Colonic mucosa (tissue), 4 donors: ENCODE data around the gene ZRANB3. TPM values are rescaled to one million over a fixed set of nuclear protein-coding genes. Genes with fewer than 3 reads are reported as not detected.
A peak's percentile ranks its signal among the peaks of the same experiment; 100 is the strongest.

Experiments used
- DNase-seq: peaks from one replicate; pipeline ENCODE4 v3.0.0-alpha.2; 2020
- H3K27ac ChIP-seq: fragments of 200-600 bp; one replicate; pipeline ENCODE4 v1.8.0; 2021
- H3K27me3 ChIP-seq: fragments of 200-600 bp; one replicate; pipeline ENCODE4 v1.8.0; 2021
- H3K36me3 ChIP-seq: fragments of 200-600 bp; one replicate; pipeline ENCODE4 v1.8.0; 2021
- H3K4me1 ChIP-seq: fragments of 200-600 bp; one replicate; pipeline ENCODE4 v1.8.0; 2021; ENCODE audit warnings: mild to moderate bottlenecking
- H3K4me3 ChIP-seq: fragments of 200-600 bp; one replicate; pipeline ENCODE4 v1.8.0; 2021
- H3K9ac ChIP-seq, 2 donors: one replicate each; pipeline ENCODE4 v1.7.0; 2013; ENCODE audit warnings: control low read depth in 2 of 2, low read depth in 2 of 2, low read length in 2 of 2
- H3K9me3 ChIP-seq: fragments of 200-600 bp; one replicate; pipeline ENCODE4 v1.8.0; 2021
- CTCF ChIP-seq: fragments of 200-600 bp; IDR thresholded peaks from one replicate; pipeline ENCODE4 v1.8.0; 2022; ENCODE audit warnings: antibody characterized with exemption, mild to moderate bottlenecking
- intact Hi-C: fragments of 100-400 bp; cut with DNase I; formaldehyde crosslinking; loops from one replicate; pipeline ENCODE4 v1.14.1; 2022
- total RNA-seq, 2 donors: library from RNA; stranded (reverse); fragmentation: NEBNext Ultra II Directional in 1 of 2; extraction: Animal tissue kit (Norgen Biotek cat#: 25700) in 1 of 2; gene quantifications; one replicate each; pipeline ENCODE4 v1.2.1, GENCODE V29; 2021
- donor health status: healthy.
- donor health status: DM: no; HTN: no; CAD: no.
- donor health status: DM: no; HTN: no; CAD: no.

Gene ZRANB3
- total RNA-seq, 2 donors from 2014 or later: 2.5 to 7.8 TPM

DNA sequence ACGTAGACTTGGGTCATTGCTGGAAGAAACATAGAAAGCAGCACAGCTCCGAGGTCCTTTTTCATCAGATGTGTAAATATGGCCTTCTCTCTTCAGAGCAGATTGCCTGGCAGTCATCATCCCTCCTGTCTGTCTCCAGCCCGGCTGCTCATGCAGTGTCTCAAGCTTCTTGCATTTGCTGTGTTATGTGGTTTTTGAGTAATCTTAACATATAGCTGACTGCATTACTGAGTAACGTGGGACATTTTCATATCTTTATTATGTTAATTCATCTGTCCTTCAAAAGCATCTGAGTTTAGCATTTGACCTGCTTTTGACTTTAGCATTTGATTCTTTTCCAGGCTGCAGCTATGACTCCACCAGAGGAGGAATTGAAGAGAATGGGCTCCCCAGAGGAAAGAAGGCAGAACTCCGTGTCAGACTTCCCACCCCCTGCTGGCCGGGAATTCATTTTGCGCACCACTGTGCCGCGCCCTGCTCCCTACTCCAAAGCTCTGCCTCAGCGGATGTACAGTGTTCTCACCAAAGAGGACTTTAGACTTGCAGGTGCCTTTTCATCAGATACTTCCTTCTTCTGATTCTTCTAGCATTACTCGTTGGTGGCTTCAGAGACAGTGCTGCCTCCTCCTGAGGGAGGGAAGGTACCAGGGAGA lies 362.7 kb downstream of the ZRANB3 start:
- DNase-seq: peak; percentile 43
- H3K27me3 ChIP-seq: no peaks in the 10 kb centered on the region
- intact Hi-C loops: loop anchor here (10.0 kb wide), 1 partner anchor 606 kb away; no protein-coding TSS in a partner anchor
- no peak for TF ChIP-seq CTCF
- H3K9ac ChIP-seq: no peak overlapping the region
- H3K4me3 ChIP-seq: no peak overlapping the region
- no peaks in the 10 kb centered on the region for H3K9me3 ChIP-seq
- H3K36me3 ChIP-seq: no peaks in the 10 kb centered on the region
- H3K27ac ChIP-seq: no peak overlapping the region
- H3K4me1 ChIP-seq: no peaks in the 10 kb centered on the region

- no peaks in the 10 kb centered on the region for H3K27me3 ChIP-seq
- TF ChIP-seq CTCF: no peak
- intact Hi-C loops: loop anchor here (10.0 kb wide), 1 partner anchor 608 kb away; no protein-coding TSS in a partner anchor
- H3K4me1 ChIP-seq: no peaks in the 10 kb centered on the region
- H3K4me3 ChIP-seq: no peak overlapping the region
- no peak overlapping the region for H3K27ac ChIP-seq
- no peaks in the 10 kb centered on the region for H3K9me3 ChIP-seq
- no peak overlapping the region for H3K9ac ChIP-seq
- H3K36me3 ChIP-seq: no peaks in the 10 kb centered on the region
- no peak for DNase-seq
These were observed 363.7 kb downstream of the ZRANB3 start for GRCh38 chr2:135167273-135167672.

- Histone ChIP-seq H3K27me3 (no peaks in the 10 kb centered on the region), H3K27ac (no peak overlapping the region), H3K36me3 (no peaks in the 10 kb centered on the region), H3K9ac (no peak overlapping the region), H3K4me1 (no peaks in the 10 kb centered on the region), H3K4me3 (no peak overlapping the region), H3K9me3 (no peaks in the 10 kb centered on the region)
- intact Hi-C loops: loop anchor here (10.0 kb wide), 1 partner anchor 610 kb away; no protein-coding TSS in a partner anchor
- DNase-seq: no peak
- TF ChIP-seq CTCF: no peak
These were observed 366.6 kb downstream of the ZRANB3 start for GRCh38 chr2:135164431-135164830.

GRCh38 chr2:135163901-135164300 lies 367.1 kb downstream of the ZRANB3 start:
- no peak overlapping the region for H3K9ac ChIP-seq
- no peaks in the 10 kb centered on the region for H3K36me3 ChIP-seq
- H3K27ac ChIP-seq: no peak overlapping the region
- no peak for TF ChIP-seq CTCF
- H3K9me3 ChIP-seq: no peaks in the 10 kb centered on the region
- intact Hi-C loops: loop anchor here (10.0 kb wide), 1 partner anchor 611 kb away; no protein-coding TSS in a partner anchor
- H3K4me1 ChIP-seq: no peaks in the 10 kb centered on the region
- no peak overlapping the region for H3K4me3 ChIP-seq
- H3K27me3 ChIP-seq: no peaks in the 10 kb centered on the region
- no peak for DNase-seq

DNA sequence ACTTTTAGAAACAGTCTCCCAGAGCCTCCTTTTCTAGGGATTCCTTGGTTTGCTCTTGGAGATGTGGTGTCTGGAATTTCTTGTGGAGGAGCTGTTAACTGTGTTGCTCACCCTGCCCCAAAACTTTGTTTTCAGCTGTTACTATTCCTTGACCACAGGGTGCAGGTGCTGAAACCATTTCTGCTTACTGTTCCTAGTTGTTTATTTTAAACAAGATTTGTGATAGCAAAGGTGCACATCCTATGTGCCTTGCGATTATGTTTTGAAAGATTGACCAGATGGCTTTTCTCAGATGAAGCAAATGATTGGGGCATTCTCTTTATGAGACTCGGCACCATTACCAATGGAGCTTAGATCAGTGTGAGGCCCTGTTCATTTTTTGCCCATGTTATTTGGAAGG lies 367.7 kb downstream of the ZRANB3 start:
- no peaks in the 10 kb centered on the region for H3K36me3 ChIP-seq
- no peak for DNase-seq
- no peaks in the 10 kb centered on the region for H3K27me3 ChIP-seq
- H3K9ac ChIP-seq: no peak overlapping the region
- no peak overlapping the region for H3K4me3 ChIP-seq
- no peaks in the 10 kb centered on the region for H3K9me3 ChIP-seq
- no peak overlapping the region for H3K27ac ChIP-seq
- intact Hi-C loops: loop anchor here (10.0 kb wide), 1 partner anchor 611 kb away; no protein-coding TSS in a partner anchor
- no peak for TF ChIP-seq CTCF
- no peaks in the 10 kb centered on the region for H3K4me1 ChIP-seq
